Stimulated activated CD8-positive, alpha-beta memory T cell treated with anti-CD3 and anti-CD28 coated beads, Interleukin-7, amount 100 ng/mL, for 24 hours (primary cell): ENCODE measurements around the gene CCDC61.

Source experiments
- DNase-seq: peaks from one replicate; pipeline ENCODE4 v3.0.0-alpha.2; 2020; ENCODE audit warnings: low read depth

The CCDC61 gene

DNA sequence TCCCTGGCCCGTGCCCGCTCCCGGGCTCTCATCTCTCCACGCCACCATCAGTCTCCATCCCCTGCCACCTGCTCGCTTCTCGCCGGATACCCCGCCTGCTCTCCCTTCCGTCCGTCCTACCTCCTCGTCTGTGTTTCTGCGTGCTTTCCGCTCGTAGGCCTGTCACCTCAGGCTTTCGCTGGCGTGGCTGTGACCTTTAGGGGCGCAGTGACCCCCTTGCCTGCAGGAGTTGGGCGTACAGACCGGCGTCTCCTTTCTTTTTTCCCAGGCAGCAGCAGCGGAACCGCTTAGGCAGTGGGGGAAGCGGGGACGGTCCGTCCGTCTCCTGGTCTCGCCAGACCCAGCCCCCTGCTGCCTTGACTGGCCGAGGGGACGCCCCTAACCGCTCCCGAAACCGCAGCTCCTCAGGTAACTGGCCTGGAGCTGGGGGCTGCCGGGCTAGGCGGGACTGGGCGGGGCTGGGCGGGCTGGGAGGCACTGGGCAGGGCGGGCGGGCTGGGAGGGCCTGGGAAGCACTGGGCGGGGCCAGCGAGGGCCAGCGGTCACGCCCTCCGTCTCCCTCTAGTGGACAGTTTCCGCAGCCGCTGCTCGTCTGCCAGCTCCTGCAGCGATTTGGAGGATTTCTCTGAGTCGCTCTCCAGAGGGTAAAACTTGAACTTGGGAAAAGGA, 21.3 kb downstream of the CCDC61 start:
- peak; percentile 50 for DNase-seq

DNA sequence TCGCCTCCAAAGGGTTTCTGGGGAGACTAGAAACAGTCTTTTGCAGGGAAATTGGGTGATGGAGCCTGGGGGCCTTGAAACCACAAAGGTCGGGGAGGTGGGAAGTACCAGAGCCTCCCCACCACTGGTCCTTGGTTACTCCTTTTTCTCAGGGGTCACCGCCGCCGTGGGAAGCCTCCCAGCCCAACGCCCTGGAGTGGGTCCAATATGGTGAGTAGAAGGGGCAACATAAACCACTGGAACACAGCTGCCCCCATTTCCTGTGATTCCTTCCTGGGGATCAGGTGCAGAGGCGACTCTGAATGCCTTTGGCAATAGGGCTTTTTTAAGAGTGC, 21.8 kb downstream of the CCDC61 start:
- no peak for DNase-seq

DNA sequence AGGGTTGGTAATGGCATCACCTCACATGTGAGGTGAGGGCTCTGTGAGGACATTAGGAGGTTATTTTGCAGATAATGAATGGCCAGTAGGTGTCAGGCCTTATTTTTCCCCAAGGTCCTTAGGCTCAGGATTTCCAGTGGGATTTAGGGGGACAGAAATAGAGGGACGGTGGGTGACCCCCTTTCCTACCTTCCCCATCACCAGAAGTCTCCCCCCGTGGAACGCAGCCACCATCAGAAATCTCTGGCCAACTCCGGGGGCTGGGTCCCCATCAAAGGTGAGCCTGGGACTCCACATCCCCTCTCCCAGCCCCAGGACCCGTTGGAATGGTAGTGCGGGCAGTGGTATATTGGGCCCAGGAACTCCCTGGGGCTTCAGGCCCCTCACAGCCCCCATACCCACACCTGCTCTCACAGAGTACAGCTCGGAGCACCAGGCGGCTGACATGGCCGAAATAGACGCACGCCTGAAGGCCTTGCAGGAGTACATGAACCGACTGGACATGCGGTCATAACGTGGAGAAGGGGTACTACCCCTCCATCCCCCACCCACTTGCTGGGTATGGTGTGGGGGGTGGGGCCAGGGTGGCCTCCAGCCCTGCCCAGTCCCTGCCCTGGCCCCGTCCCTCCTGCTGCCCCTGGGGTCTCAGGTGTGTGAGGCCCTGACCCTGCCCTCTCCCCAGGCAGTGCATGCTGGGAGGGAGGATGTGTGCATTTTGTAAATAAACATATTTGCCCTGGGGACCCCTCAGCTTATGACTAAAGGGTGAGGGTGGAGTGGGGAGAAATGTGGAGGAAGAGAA, 22.8 kb downstream of the CCDC61 start:
- DNase-seq = no peak

- no peak for DNase-seq
These were observed 23.5 kb downstream of the CCDC61 start for GRCh38 chr19:46018729-46019251.

DNA sequence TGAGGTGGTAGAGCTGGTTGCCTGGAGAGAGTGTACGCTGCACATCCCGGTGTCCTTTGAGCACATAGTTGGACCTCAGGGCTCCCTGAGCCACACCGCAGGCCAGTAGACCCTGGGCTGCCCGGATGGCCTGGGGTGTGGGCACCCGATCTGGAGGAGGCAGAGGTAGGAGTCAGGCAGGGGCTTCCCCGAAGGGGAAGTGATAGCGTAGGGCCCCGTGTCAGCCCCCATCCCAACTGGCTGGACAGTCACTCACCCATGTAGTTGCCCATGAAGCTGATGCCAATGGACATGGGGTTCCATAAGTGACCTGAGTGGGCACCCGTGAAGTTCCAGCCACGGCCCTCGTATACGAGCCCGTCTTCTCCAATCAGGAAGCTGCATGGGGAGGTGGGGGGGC, 24.0 kb downstream of the CCDC61 start:
- DNase-seq = no peak

DNA sequence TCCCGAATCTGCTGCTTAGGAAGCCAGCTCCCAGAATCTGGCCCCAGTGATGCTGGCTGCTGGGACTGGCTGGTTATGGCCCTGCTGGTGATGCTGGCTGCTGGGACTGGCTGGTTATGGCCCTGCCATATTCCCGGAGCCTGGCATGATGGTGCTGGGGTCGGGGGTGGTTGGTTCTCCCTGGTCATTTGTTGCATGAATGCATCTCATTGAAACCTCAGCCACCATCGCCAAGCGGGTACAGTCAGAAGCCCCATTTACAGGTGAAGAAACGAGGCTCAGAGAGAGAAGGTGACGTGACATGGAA, 25.5 kb downstream of the CCDC61 start:
- DNase-seq = no peak

DNA sequence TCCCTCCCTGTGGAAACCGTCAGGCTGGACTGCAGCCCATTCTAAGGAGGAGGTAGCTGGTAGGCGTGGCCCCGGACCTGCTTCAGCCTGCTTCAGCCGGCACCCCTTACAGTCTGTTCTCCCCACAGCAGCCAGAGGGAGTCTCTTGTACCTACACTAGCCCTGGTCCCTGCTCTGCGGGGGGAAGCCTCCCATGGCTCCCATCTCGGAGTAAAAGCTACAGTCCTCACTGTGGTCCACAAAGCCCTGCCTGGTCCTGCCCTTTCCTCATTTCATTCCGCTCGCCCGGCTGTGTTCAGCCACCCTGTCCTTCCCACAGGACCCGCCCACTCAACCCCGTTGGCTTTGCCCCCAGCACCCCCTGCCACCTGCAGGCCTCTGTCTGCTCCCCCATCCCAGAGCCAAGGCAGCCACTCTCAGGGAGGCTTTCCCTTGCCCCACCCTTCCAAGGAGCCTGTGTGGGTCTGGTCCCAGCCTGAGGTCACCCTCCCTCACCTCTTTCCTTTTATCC, 26.3 kb downstream of the CCDC61 start:
- DNase-seq = no peak

DNA sequence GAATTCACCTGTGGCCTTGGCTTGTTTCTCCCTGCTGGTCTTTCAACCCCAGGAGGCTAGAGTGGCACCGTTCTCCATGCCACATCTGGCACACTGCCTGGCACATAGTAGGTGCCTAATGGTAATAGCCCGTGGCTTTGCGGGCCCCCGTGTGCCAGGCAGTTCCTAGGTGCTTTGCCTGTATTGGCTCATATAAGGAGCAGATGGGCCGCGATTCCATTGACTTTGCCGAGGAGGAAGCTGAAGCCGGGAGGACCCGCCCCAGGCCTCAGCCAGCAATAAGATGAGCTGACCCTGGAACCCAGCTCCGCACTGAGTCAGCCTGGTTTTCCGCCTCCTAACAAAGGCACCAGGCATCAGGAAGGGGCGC, 26.8 kb downstream of the CCDC61 start:
- DNase-seq = no peak

DNA sequence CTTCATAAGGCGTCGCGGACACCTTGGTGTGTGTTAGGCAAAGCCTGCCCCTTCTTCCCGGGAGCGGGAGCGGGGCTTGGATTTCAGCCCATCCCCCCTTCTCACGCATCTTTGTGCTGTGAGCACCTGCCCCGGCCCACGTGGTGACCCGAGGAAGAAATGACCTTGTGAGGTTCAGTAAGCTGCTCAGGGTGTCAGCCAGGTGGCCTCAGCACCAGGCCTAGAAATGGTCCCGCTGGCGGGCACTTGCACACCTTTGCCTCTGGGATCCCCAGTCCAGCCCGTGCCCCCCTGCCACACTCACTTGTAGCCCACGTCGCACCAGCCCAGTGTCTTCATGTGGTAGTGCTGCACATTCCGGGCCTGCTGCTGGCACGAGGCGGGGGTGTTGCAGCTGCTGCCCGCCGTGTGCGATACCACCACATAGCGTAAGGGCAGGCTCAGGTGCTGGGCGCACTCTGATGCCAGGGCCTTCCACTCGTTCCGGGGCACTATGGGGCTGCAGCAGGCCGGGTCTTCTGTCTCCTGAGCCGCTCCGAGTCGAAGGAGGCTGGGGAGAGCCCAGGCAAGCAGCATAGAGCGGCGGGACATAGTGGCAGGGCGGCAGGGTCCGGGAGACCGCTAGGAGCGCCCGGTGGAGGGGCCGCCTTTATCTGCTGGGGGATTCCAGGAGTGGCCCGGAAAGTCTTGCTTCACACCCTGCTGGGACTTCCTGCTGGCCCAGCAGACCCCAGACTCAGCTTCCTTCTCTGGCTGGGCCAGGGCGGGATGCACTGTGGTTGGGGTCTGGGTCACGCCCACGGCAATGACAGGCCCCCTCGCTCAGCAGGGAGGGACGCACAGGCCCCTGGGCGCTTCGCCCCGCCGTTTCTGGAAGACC, 27.4 kb downstream of the CCDC61 start, which contains the start of gene PGLYRP1:
PGLYRP1 (minus strand) TSS at position 623 of the 880 bp plus-strand sequence; CDS start at position 591, 32 bp downstream.
- no peak for DNase-seq

- DNase-seq = no peak
These were observed 28.1 kb downstream of the CCDC61 start for GRCh38 chr19:46023311-46023779.

- no peak for DNase-seq
These were observed 30.6 kb downstream of the CCDC61 start for GRCh38 chr19:46025835-46026234.

DNA sequence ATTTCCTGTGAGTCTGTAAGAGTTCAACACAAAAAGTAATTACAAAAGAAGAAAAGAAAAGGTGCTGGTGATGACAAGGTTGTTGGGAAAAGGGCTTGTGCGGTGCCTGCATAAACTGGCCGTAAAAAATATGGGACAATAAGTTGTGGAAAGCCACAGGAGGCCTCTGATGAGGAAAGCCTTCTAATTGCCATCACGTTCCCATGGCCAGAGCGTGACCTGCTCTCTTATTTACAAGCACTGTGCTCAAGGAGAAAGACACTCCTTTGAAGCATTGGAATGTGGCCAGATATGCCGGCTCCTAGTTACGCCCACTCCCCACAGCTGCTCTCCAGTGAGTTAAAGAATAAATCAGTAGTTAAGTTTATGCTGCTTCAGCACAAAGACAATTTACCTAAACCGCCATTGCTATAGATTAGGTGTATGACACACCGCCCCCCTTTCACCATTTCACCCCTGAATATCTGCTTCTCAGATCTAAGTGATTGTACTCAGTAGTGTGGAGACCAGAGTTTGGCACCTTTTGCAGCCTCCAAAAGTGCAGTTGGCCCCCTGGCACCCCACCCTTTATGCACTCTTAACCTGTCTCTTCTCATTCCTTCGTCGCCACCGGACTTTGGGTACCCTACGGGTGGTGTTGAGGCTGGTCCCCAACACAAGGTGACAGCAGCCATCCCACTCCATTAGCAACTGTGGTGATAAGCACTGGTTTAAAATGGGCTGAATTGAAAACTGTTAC, 35.7 kb downstream of the CCDC61 start:
- no peak for DNase-seq

DNA sequence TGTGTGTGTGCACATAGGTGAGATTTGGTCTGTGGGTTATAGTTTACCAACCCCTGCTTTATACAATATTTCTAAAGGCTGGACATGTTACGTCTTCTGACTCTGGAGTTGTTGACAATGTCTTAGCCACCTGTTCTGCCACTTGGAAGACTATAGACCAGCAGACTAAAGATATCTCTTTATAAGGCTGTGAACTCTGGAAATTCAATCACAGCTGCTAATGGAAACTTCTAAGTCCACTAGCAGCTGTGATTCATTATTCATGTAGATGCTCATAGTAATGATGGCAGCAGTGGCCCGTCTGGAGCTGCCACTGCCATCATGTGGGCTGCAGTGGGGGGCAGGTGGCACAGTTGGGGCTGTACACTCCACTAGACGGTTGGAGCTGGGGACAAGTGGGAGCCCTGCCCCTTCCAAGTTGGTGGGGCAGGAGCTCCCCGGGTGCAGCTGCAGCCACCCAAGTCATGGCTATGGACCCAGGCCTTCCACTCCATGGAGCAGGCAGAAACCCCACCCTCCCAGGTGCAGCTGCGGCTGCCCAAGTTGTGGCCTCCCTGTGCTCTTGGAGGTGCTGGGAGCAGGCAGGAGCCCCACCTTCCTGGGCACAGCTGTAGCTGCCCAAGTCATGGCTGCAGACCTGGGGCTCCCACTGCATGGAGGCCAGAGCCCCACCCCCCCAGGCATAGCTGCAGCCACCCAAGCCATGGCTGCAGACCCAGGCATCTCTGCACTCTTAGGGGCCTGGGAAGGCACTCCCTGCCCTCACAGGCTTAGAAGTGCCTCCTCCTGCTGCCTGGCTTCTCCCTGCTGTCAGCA, 36.7 kb downstream of the CCDC61 start:
- DNase-seq = no peak

GRCh38 chr19:46032597-46033025, 37.3 kb downstream of the CCDC61 start:
- DNase-seq = no peak

DNA sequence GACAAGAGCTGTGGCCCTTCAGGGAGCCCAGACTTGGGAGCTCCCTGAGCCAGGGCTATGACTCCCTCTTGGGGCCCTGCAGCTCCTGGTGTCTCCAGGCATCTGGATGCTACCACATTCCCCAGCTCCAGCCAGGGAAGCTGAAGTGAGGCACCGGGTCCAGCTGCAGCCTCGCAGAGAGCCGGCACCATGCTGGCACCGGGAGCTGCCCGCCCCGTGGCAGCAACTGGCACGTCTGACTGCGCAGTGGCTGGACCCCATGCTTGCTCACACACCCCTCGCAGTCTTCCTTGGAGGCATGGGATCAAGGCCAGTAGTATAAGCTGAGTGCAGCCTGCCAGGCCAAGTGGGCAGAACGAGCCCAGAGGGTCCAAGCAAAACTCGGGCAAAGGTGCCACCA, 38.1 kb downstream of the CCDC61 start:
- DNase-seq = no peak

GRCh38 chr19:46035546-46035945, 40.3 kb downstream of the CCDC61 start:
- DNase-seq = no peak

GRCh38 chr19:46035986-46036743, 40.9 kb downstream of the CCDC61 start:
- DNase-seq = no peak

- no peak for DNase-seq
These were observed 41.5 kb downstream of the CCDC61 start for GRCh38 chr19:46036744-46037128.

GRCh38 chr19:46040125-46040524, 44.9 kb downstream of the CCDC61 start:
- DNase-seq = no peak

DNA sequence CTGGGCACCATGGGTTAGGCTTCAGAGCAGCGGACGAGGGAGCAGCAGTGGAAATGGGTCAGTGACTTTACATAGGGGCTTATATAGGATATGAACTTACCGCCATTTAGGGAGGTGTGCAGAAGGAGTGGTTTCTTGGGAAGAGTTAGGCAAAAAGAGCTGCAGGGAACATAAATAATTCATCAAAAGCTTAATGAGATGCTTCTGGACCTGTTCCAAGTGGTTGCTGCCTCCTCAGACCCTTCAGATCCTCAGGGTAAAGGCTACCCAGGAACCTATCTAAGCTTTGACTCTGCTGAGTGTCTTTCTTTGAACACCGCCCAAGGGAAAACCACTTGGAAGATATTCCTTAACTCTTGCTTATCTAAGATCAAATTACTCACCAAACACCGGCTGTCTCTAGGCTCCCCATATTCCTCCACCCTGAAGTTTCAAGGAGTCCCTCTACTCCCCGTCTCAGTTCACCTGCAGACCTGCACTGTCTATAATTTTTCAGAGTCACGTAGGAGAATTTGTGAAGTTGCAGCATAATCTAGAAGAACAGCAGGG, 45.8 kb downstream of the CCDC61 start, which contains the start of gene IGFL4:
IGFL4 (minus strand) TSS at position 51 of the 549 bp plus-strand sequence; CDS start at position 11, 40 bp downstream.
- DNase-seq = no peak
